Hematopoietic multipotent progenitor cell treated with erythropoietin and hydrocortisone succinate and interleukin-3 and kit ligand, for 6 days (in vitro differentiated cells): ENCODE data around the gene VAV2.
A peak's percentile ranks its signal among the peaks of the same experiment; 100 is the strongest.
"Not testable (repeated sequence)": the region's sequence is repeated elsewhere in the genome, so short reads cannot be mapped to it uniquely, and the experiment has no call there.

Source experiments
- DNase-seq: peaks from one replicate; pipeline ENCODE4 v3.0.0-alpha.2; 2015

Gene VAV2

DNA sequence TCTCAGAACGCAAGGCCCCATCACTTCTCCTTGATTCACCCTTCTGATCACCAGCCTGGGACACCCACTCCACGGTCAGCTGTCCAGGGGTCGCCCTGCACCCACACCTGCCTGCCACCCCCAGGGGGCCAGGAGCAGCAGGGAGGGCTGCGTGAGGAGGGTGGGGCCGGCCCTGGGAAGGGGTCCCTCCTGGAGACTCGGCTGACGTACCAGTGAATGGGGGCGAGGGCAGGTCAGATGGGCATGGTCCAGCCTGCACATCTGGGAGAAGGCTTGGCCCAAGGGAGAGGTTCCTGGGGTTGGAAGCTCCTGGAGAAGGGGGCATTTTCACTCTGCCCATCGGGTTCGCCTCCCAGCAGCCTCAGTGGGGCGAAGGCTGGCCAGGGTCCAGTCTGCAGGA lies 232.2 kb downstream of the VAV2 start:
- DNase-seq = no peak

DNA sequence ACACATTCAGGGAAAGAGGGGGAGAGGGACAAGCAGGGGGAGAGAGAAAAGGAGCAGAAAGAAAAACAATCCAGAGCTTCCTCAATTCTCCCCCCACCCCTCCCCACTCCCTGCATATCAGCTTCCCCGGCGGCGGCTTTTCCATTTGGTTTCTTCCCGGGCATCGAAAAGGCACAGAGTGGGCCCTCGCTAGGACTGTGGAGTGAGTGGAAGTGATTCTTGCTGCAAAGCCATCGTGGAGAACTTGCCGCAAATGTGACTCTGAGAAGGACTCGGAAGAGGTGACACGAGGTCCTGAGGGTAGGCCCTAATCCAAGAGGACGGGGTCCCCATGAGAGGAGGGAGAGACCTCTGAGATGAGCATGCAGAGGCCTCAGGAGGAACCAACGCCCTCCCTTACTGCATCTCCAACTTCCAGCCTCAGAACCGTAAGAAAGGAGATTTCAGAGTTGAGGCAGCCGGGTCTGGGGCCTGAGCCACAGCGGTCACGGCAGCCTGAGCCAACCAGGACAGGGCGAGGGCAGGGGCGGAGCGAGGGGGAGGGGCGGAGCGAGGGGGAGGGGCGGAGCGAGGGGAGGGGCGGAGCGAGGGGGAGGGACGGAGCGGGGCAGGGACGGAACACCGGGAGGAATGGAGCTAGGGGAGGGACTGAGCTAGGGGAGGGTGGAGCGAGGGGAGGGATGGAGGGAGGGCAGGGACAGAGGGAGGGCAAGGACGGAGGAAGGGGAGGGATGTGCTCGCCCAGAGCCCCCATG lies 232.8 kb downstream of the VAV2 start:
- no peak for DNase-seq

- no peak for DNase-seq
These were observed 233.9 kb downstream of the VAV2 start for GRCh38 chr9:133758228-133758627.

- DNase-seq = no peak
These were observed 237.4 kb downstream of the VAV2 start for GRCh38 chr9:133754688-133755227.

DNA sequence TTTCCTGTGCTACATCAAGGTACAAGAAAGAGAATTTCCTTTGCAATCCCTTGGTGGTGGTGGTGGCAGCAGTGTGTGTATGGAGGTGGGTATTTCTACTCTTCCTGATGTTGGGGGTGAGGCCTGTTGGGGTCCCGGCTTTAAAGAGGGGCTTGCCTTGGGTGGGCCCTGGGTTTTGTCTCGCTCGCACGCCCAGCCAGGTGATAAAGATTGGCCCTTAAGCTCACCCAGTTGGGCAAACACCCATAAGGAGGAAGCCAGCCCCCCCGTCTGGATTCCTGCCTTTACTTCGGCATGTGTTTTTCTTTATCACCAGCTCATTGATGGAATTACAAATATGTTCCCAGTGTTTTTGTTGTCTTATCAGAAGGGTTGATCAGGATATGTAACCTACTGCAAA lies 237.9 kb downstream of the VAV2 start:
- DNase-seq = no peak

GRCh38 chr9:133752739-133753446 lies 239.2 kb downstream of the VAV2 start:
- no peak for DNase-seq

DNA sequence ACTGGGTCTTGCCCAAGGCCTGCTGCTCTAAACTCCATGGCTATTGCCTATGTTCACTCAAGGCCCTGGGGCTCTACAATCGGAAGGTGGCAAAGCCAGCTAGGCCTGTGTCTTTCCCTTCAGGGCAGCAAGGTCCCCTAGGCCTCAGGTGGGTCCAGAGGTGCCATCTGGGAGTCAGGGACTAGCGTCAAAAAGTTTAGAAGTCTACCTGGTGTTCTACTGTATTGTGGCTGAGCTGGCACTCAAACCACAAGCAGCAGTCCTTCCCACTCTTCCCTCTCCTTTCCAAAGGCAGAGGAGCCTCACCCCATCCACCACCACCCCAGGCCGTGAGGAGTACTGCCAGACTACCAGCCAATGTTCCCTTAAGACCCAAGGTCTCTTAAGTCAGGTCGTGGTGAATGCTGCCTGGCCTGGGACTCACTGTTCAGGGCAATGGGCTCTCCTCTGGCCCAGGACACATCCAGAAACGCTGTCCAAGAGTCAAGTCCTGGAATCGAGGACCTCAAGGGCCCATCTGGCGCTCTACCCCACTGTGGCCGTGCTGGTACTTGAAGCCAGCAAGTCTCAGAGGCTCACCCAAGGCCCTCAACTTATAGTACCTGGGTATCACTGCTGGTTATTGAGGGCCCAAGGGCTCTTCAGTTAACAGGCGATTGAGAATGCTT lies 241.0 kb downstream of the VAV2 start:
- no peak for DNase-seq

DNA sequence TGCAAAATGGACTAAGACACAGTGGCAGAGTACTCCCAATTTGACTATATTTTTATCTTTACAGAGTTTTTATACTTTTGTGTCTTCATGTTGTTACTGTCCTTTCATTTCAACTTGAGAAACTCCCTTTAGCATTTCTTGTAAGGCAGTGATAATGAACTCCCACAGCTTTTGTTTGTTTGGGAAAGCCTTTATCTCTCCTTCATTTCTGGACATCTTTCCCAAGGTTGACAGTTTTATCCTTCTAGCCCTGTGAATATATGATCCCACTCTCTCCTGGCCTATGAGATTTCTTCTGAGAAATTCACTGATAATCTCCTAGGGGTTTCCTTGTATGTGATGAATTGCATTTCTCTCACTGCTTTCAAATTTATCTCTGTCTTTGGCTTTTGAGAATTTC lies 244.8 kb downstream of the VAV2 start:
- no peak for DNase-seq

- not testable (repeated sequence) for DNase-seq
These were observed 247.6 kb downstream of the VAV2 start for GRCh38 chr9:133744528-133744927.

DNA sequence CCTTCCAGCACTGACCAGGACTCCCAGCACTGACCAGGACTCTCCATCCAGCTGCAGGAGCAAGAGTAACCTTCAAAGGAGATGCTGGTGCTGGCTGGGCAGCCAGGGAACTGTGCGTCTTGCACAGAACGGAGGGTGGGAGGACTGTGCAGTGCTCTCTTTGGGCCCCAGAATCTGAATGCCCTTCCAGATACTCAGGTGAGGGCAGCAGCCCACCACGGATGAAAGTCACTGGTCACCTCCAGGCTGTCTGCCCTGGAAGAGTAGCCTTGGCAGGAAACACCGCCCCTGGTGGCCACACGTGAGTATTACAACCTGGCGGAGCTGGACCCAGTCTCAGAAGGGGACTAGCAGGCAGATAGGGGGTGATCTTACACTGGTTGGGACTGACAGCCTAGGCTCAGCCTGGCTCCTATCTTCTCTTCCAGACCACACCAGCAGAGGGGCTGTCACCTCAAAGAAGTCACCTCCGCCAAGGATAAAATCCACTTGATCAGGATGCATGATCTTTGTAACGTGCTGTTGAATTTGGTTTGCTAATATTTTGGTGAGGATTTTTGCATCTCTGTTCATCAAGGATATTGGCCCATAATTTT lies 249.2 kb downstream of the VAV2 start:
- peak; percentile 80 for DNase-seq

GRCh38 chr9:133742251-133742650 lies 249.9 kb downstream of the VAV2 start:
- DNase-seq = no peak

DNA sequence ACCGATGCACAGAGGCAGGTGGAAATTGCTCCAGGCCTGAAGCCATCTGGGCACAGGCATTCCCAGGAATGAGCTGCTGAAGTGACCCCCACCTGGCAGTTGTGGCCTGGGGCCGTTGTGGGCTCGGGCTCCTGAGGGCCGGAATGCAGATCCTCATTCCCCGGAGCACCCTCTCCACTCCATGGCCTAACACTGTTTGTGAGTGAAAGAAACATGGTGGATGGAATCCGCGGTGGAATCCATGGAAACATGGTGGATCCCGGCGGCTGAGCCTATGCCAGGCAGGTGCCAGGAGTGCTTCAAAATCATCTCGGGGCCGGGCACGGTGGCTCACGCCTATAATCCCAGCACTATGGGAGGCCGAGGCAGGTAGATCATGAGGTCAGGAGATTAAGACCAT lies 250.4 kb downstream of the VAV2 start:
- DNase-seq = no peak

DNA sequence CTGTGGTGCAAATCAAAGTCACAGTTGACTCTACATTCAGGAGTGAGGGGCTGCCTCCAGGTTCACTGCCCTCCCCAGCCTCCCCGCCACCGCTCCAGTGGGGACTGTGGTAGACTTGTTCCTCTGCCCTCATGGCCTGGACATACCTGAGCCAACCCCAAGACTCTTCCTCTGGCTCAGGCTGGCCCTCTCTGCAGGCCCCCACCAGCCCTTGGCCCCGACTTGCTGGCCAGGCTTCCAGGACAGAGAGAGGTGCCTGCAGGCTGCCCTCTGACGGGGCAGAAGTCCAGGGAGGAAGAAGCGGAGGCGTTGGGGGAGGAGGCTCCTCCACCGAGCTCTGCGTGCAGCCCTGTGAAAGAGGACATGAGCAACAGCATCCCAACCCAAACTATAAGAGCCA lies 251.2 kb downstream of the VAV2 start:
- DNase-seq = no peak

- no peak for DNase-seq
These were observed 252.5 kb downstream of the VAV2 start for GRCh38 chr9:133739408-133740280.

- no peak for DNase-seq
These were observed 253.4 kb downstream of the VAV2 start for GRCh38 chr9:133738640-133739225.

- DNase-seq = peak; percentile 59
These were observed 254.1 kb downstream of the VAV2 start, which contains the start of gene SARDH for GRCh38 chr9:133737774-133738639. TSS of gene SARDH (minus strand) at chr9:133738352. CDS start at chr9:133734173, 4,179 bp downstream.

- no peak for DNase-seq
These were observed 254.9 kb downstream of the VAV2 start for GRCh38 chr9:133737071-133737773.

DNA sequence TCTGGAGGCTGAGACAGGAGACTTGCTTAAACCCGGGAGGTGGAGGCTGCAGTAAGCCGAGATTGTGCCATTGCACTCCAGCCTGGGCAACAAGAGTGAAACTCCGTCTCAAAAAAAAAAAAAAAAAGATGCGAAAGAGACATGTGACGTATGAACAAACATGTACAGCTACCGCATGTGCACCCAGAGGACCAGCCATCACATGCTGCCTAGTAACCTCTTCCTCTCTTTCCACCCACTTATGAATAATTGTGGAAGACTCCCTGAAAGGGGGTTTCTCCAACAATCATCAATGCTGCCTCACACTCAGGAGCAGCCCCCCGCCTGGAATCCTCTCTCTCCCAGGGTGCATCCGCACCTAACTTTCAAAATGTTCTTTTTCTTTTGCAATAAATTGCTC lies 256.2 kb downstream of the VAV2 start:
- DNase-seq = no peak

DNA sequence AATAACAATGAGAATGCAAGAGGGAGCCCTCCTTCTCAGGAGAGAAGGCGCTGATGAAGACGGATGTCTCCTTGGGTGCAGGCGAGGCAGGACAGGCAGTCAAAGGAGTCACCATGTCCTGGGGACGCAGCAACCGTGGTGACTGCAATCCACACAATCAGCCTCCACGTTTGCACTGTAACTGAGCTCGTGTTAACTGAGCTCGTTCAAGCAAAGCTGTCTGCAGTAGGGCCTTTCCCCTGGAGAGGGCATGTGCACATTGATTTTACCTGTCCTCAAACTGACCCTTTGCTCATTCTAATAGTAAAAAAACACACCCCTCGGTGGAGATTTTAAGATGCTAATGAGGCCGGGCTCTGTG lies 256.7 kb downstream of the VAV2 start:
- DNase-seq = no peak
